GM23338 (cell line): Measurements from ENCODE around the gene ERFE. TPM values are rescaled to one million over a fixed set of nuclear protein-coding genes. Genes with fewer than 3 reads are reported as not detected.
A peak's percentile ranks its signal among the peaks of the same experiment; 100 is the strongest.

ENCODE experiments used
- ATAC-seq: fragments of 200-7000 bp; cut with Tn5 transposase; 3 replicates; pipeline ENCODE4 v1.9.1; 2020
- DNase-seq: peaks from one replicate; pipeline ENCODE4 v3.0.0-alpha.2; 2015; ENCODE audit warnings: low spot score
- H2AFZ ChIP-seq: fragments of 200-600 bp; sonication (generic); 2 replicates; pipeline ENCODE4 v1.8.0; 2016; ENCODE audit warnings: antibody characterized with exemption, mild to moderate bottlenecking, moderate library complexity
- H3F3A ChIP-seq: fragments of 200-600 bp; sonication (generic); replicated peaks from 2 replicates; pipeline ENCODE4 v1.8.0; 2017; ENCODE audit warnings: antibody characterized with exemption, mixed run types, low read depth
- H3K27ac ChIP-seq: fragments of 200-600 bp; sonication (generic); 2 replicates; pipeline ENCODE4 v1.6.1; 2016; ENCODE audit warnings: low read depth
- H3K27me3 ChIP-seq: fragments of 200-600 bp; sonication (generic); 2 replicates; pipeline ENCODE4 v1.8.0; 2016; ENCODE audit warnings: mild to moderate bottlenecking, mixed run types, moderate library complexity; ENCODE audit not compliant: insufficient read depth
- H3K36me3 ChIP-seq: fragments of 200-600 bp; sonication (generic); 2 replicates; pipeline ENCODE4 v1.8.0; 2016; ENCODE audit warnings: mild to moderate bottlenecking; ENCODE audit not compliant: insufficient read depth
- H3K4me1 ChIP-seq: fragments of 200-600 bp; sonication (generic); 2 replicates; pipeline ENCODE4 v1.8.0; 2016; ENCODE audit warnings: mild to moderate bottlenecking, moderate library complexity; ENCODE audit not compliant: insufficient read depth
- H3K4me2 ChIP-seq: fragments of 200-600 bp; sonication (generic); 2 replicates; pipeline ENCODE4 v1.7.1; 2017; ENCODE audit warnings: mixed run types
- H3K4me3 ChIP-seq: fragments of 200-600 bp; sonication (generic); 2 replicates; pipeline ENCODE4 v1.6.1; 2016; ENCODE audit warnings: mixed run types
- H3K79me2 ChIP-seq: fragments of 200-600 bp; sonication (generic); replicated peaks from 2 replicates; pipeline ENCODE4 v1.8.0; 2017; ENCODE audit warnings: mild to moderate bottlenecking; ENCODE audit not compliant: insufficient read depth
- H3K9me2 ChIP-seq: fragments of 200-600 bp; sonication (generic); 2 replicates; pipeline ENCODE4 v1.8.0; 2017; ENCODE audit not compliant: insufficient read depth
- H4K20me1 ChIP-seq: fragments of 200-600 bp; sonication (generic); replicated peaks from 2 replicates; pipeline ENCODE4 v1.8.0; 2017; ENCODE audit warnings: mild to moderate bottlenecking; ENCODE audit not compliant: insufficient read depth
- H3K27ac Mint-ChIP-seq: 2 replicates; pipeline ENCODE4 v1.8.0; 2020; ENCODE audit warnings: inconsistent platforms, mild to moderate bottlenecking, moderate library complexity, mixed read lengths
- H3K27me3 Mint-ChIP-seq: 3 replicates; pipeline ENCODE4 v1.8.0; 2022; ENCODE audit warnings: low read depth, mild to moderate bottlenecking, moderate library complexity, mixed read lengths, inconsistent platforms; ENCODE audit not compliant: insufficient read depth, poor library complexity
- H3K36me3 Mint-ChIP-seq: 3 replicates; pipeline ENCODE4 v1.8.0; 2021; ENCODE audit warnings: low read depth, mild to moderate bottlenecking, inconsistent platforms, moderate library complexity, mixed read lengths
- H3K4me1 Mint-ChIP-seq: 3 replicates; pipeline ENCODE4 v1.8.0; 2020; ENCODE audit warnings: mild to moderate bottlenecking, inconsistent platforms, mixed read lengths
- H3K4me3 Mint-ChIP-seq: 3 replicates; pipeline ENCODE4 v1.8.0; 2021; ENCODE audit warnings: moderate library complexity, mild to moderate bottlenecking, inconsistent platforms, mixed read lengths
- H3K9me3 Mint-ChIP-seq: 3 replicates; pipeline ENCODE4 v1.8.0; 2020; ENCODE audit warnings: moderate library complexity, mild to moderate bottlenecking, inconsistent platforms, mixed read lengths
- CTCF ChIP-seq, 2 experiments: fragments of 200-600 bp in 1 of 2; sonication (generic) in 1 of 2; conservative IDR thresholded peaks; 2 replicates each; pipeline versions ENCODE4 v1.5.1 to v1.6.1; 2016 to 2017; ENCODE audit warnings: antibody characterized with exemption in 2 of 2, low read depth in 2 of 2, mild to moderate bottlenecking in 2 of 2, moderate library complexity in 1 of 2
- EZH2 ChIP-seq: fragments of 200-600 bp; sonication (generic); IDR thresholded peaks from one replicate; pipeline ENCODE4 v1.8.0; 2017; ENCODE audit warnings: antibody characterized with exemption, mild to moderate bottlenecking, low read depth; ENCODE audit not compliant: unreplicated experiment
- polyA plus RNA-seq: library from polyadenylated mRNA; unstranded; fragments of >200 nt; fragmentation: Nextera tagmentation; extraction: Ambion mirVana; gene quantifications from 2 replicates; pipeline ENCODE4 v1.2.1, GENCODE V29; 2016
- total RNA-seq: library from RNA; depleted of rRNA; stranded (reverse); fragments of >200 nt; shearing (Covaris generic); gene quantifications from 2 replicates; pipeline ENCODE4 v1.2.3, GENCODE V29; 2014
- TF ChIP-seq, protein P1 (sequence below): fragments of 250-450 bp; sonication (Bioruptor Pico); IDR thresholded peaks from 2 replicates; pipeline ENCODE4 v1.5.0; 2020; ENCODE audit warnings: mild to moderate bottlenecking, moderate library complexity

The ERFE gene
- total and polyA plus RNA-seq, 2 experiments from 2014 or later: 1.0 to 3.3 TPM

DNA sequence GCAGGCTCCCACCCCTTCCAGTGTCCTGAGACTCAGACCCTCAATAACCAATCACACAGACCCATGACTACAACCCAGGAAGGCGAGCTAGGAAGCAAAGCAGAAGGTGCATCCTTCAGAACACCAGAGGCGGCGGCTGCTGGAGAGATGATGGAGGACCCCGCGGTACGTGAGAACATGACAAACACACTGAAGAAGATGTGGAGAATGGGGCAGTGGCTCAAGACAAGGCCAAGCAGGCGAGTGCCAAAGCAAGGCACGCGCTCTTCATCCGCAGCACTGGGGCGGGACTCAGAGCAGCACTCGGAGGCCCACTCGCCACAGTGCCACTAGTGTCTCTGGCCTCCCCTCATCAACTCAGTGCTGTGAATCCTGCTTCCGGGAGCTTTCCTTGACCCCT lies 13.7 kb downstream of the ERFE start:
- TF ChIP-seq, protein P1, sequence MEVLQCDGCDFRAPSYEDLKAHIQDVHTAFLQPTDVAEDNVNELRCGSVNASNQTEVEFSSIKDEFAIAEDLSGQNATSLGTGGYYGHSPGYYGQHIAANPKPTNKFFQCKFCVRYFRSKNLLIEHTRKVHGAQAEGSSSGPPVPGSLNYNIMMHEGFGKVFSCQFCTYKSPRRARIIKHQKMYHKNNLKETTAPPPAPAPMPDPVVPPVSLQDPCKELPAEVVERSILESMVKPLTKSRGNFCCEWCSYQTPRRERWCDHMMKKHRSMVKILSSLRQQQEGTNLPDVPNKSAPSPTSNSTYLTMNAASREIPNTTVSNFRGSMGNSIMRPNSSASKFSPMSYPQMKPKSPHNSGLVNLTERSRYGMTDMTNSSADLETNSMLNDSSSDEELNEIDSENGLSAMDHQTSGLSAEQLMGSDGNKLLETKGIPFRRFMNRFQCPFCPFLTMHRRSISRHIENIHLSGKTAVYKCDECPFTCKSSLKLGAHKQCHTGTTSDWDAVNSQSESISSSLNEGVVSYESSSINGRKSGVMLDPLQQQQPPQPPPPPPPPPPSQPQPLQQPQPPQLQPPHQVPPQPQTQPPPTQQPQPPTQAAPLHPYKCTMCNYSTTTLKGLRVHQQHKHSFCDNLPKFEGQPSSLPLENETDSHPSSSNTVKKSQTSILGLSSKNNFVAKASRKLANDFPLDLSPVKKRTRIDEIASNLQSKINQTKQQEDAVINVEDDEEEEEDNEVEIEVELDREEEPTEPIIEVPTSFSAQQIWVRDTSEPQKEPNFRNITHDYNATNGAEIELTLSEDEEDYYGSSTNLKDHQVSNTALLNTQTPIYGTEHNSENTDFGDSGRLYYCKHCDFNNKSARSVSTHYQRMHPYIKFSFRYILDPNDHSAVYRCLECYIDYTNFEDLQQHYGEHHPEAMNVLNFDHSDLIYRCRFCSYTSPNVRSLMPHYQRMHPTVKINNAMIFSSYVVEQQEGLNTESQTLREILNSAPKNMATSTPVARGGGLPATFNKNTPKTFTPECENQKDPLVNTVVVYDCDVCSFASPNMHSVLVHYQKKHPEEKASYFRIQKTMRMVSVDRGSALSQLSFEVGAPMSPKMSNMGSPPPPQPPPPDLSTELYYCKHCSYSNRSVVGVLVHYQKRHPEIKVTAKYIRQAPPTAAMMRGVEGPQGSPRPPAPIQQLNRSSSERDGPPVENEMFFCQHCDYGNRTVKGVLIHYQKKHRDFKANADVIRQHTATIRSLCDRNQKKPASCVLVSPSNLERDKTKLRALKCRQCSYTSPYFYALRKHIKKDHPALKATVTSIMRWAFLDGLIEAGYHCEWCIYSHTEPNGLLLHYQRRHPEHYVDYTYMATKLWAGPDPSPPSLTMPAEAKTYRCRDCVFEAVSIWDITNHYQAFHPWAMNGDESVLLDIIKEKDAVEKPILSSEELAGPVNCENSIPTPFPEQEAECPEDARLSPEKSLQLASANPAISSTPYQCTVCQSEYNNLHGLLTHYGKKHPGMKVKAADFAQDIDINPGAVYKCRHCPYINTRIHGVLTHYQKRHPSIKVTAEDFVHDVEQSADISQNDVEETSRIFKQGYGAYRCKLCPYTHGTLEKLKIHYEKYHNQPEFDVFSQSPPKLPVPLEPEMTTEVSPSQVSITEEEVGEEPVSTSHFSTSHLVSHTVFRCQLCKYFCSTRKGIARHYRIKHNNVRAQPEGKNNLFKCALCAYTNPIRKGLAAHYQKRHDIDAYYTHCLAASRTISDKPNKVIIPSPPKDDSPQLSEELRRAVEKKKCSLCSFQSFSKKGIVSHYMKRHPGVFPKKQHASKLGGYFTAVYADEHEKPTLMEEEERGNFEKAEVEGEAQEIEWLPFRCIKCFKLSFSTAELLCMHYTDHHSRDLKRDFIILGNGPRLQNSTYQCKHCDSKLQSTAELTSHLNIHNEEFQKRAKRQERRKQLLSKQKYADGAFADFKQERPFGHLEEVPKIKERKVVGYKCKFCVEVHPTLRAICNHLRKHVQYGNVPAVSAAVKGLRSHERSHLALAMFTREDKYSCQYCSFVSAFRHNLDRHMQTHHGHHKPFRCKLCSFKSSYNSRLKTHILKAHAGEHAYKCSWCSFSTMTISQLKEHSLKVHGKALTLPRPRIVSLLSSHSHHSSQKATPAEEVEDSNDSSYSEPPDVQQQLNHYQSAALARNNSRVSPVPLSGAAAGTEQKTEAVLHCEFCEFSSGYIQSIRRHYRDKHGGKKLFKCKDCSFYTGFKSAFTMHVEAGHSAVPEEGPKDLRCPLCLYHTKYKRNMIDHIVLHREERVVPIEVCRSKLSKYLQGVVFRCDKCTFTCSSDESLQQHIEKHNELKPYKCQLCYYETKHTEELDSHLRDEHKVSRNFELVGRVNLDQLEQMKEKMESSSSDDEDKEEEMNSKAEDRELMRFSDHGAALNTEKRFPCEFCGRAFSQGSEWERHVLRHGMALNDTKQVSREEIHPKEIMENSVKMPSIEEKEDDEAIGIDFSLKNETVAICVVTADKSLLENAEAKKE (CRISPR knock-in tag): no peak
- H3K36me3 Mint-ChIP-seq: peaks cover 40% of the 10 kb centered on the region
- H2AFZ ChIP-seq: no peak overlapping the region
- no peak overlapping the region for H3K27ac ChIP-seq
- H3K4me3 Mint-ChIP-seq: no peak overlapping the region
- no peak overlapping the region for H3K27ac Mint-ChIP-seq
- H3K9me3 Mint-ChIP-seq: no peaks in the 10 kb centered on the region
- no peaks in the 10 kb centered on the region for H3K27me3 ChIP-seq
- no peaks in the 10 kb centered on the region; the same call in none of the 2 replicates for H4K20me1 ChIP-seq
- no peaks in the 10 kb centered on the region for H3K4me1 ChIP-seq
- no peaks in the 10 kb centered on the region for H3K9me2 ChIP-seq
- H3K79me2 ChIP-seq: no peaks in the 10 kb centered on the region
- no peaks in the 10 kb centered on the region for H3F3A ChIP-seq
- DNase-seq (no peak), ATAC-seq (no peak)
- no peaks in the 10 kb centered on the region for H3K4me1 Mint-ChIP-seq
- peaks cover 4% of the 10 kb centered on the region for H3K27me3 Mint-ChIP-seq
- H3K4me2 ChIP-seq: no peak overlapping the region
- no peak overlapping the region for H3K4me3 ChIP-seq
- H3K36me3 ChIP-seq: peaks cover 5% of the 10 kb centered on the region

GRCh38 chr2:238173692-238174091 lies 14.9 kb downstream of the ERFE start:
- DNase-seq (peak; percentile 27), ATAC-seq (peak; percentile 89)
- H3K4me1 ChIP-seq: no peaks in the 10 kb centered on the region
- H3K4me3 Mint-ChIP-seq: no peak overlapping the region
- H3K4me1 Mint-ChIP-seq: no peaks in the 10 kb centered on the region
- no peak overlapping the region for H3K27ac Mint-ChIP-seq
- no peak overlapping the region for H2AFZ ChIP-seq
- H3F3A ChIP-seq: no peaks in the 10 kb centered on the region
- H3K9me2 ChIP-seq: no peaks in the 10 kb centered on the region
- H3K4me2 ChIP-seq: no peak overlapping the region
- H3K36me3 ChIP-seq: peaks cover 15% of the 10 kb centered on the region
- no peak overlapping the region for H3K4me3 ChIP-seq
- H3K27ac ChIP-seq: no peak overlapping the region
- no peaks in the 10 kb centered on the region; the same call in none of the 2 replicates for H4K20me1 ChIP-seq
- TF ChIP-seq CTCF (conservative IDR thresholded peaks at IDR 0.05; ENCODE audit: low read depth in 2 of 2): peak; percentile 22 to 31; a peak in 3 of 4 replicates
- TF ChIP-seq EZH2: no peak
- no peaks in the 10 kb centered on the region for H3K79me2 ChIP-seq
- H3K27me3 ChIP-seq: no peaks in the 10 kb centered on the region
- H3K36me3 Mint-ChIP-seq: peaks cover 46% of the 10 kb centered on the region
- H3K9me3 Mint-ChIP-seq: no peaks in the 10 kb centered on the region
- peaks cover 4% of the 10 kb centered on the region for H3K27me3 Mint-ChIP-seq
